HG02763 (cell line): Measurements from ENCODE around the gene ASB9.
A peak's percentile ranks its signal among the peaks of the same experiment; 100 is the strongest.
"Not testable (repeated sequence)": the region's sequence is repeated elsewhere in the genome, so short reads cannot be mapped to it uniquely, and the experiment has no call there.

Source experiments
- ATAC-seq: cut with Tn5 transposase; IDR thresholded peaks from one replicate; pipeline ENCODE4 v1.9.1; 2021; ENCODE audit warnings: mild to moderate bottlenecking, moderate library complexity; ENCODE audit not compliant: unreplicated experiment

ASB9 gene

DNA sequence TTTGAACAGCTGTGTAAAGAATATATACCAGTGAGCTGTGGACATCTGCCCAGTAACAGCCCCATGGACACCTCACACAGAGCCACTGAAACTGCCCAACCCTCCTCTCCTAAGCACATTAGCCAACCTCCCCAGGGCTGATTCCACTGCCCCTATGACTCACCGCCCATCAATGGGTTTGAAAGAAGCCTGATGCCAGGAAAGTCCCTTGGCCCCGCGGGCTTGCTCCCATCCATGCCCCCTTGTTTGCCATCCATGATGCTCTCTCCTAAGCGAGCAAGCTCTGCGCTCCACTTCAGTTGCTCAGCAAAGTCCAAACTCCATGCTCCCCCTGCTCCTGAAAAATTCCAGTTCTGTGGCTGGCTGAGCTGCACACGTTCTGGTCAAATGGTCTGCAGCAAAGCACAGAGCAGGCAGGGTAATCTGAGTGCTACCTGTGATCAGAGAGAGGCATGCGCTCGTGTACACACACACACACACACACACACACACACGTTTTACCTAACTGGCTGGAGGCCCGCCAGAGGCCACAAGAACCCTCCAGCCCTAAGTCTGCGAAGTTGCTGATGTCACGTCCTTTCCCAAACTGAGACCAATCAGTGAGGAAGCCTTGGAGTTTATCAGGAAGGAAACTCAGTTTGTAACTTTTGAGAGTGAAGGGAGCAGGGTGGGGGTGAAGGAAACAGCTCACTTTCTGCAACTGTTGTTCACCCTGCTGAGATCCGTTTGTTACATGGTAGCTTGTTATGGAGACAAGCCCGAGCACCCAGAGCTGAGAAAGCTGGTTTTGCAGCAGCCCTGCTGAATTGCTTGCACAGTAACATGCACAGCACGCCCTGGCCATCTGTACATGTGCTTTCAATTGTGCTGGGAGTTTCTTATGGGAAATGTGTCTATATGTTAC is at the start of gene ASB9:
Gene ASB9 (minus strand): TSS at position 466 of the 904 bp plus-strand sequence. CDS start 209 bp downstream, at position 257.
- ATAC-seq: peak; percentile 53

DNA sequence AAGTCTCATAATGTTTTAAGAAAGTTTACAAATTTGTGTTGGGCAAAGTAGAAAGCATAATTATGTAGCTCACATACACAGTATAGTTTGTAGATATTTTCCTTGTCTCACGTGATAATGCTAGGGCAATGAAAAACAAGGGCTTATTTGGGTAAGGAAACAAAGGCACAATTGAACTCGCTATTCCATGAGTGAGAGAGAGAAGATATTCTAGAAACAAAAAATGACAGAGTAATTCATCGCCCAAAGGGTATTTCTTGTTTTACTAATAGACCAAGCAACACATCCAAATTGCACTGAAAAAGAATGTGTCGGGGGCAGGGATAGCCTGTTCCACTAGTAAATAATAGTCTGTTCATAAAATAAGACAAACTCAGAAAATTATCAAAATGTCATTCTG is 49.2 kb upstream of the ASB9 start:
- ATAC-seq: no peak

- no peak for ATAC-seq
Observed at GRCh38 chrX:15315509-15315908, 45.6 kb upstream of the ASB9 start, which contains the start of gene ASB11. Gene ASB11 (minus strand): TSS chrX:15315640. CDS start chrX:15315605, 35 bp downstream.

- no peak for ATAC-seq
Observed at GRCh38 chrX:15314472-15314871, 44.6 kb upstream of the ASB9 start.

DNA sequence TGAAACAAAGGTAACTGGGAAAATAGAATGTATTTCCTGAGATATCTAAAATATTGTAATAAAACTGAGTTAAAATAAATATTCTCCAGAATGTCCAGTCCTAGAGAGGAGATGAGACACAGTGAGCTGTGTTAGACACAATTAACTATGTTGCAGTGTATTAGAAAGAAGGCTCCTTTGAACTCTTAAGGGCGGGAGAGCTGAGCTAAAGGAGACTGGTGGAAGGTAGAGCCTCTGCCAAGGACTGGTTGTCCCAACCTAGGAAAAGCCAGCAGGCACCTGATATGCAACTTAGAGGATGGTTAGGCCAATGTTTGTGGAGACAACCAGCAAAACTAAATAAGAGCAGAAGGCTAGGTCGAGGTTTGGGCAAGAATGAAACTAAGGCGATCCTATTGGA is 41.2 kb upstream of the ASB9 start:
- no peak for ATAC-seq

- no peak for ATAC-seq
Observed at GRCh38 chrX:15310117-15310516, 40.2 kb upstream of the ASB9 start.

DNA sequence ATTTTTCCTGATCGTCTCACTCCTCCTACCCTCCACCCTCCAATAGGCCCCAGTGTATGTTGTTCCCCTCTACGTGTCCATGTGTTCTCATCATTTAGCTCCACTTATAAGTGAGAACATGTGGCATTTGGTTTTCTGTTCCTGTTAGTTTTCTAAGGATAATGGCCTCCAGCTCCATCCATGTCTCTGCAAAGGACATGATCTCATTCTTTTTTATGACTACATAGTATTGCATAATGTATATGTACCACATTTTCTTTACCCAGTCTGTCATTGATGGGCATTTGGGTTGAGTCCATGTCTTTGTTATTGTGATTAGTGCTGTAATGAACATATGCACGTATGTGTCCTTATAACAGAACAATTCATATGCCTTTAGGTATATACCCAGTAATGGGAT is 36.0 kb upstream of the ASB9 start:
- not testable (repeated sequence) for ATAC-seq

GRCh38 chrX:15301924-15302323 is 32.0 kb upstream of the ASB9 start:
- ATAC-seq: no peak

DNA sequence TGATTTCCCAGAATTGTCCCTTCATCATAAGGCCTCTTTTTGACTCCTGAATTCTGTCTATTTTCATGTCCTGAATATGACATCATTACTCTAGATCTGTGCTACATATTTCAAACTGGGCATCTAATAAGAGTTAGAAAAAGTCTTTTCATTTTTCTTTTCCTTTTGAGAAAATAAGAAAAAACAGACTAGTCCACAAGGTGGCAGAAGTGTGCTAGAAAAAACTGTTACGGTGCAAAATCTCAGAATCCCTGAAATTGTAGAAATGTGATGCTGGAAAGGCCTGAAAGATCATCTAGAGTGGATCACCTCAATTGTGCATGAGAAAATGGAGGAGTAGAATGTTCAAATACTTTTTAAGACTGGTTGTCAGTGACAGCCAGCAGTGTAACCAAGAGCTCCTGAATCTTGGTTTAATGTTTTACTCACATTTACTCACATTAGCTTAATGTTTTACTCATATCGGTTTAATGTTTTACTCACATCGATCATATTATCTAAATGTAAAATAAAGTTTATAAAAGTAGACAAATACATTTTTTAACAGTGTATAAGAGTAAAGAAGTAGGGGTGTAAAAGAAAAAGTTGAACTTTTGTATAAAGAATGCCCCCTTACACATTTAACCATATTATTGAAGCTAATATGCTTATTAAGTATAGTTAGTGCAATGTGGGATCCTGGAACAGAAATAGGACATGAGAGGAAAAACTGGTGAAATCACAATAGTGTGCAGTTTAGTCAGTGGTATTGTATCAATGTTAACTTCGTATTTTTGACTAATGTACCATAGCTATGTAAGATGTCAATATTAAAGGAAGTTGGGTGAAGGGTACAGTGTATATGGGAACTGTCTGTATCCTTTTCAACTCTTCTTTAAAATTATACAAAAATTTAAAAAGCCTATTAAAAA is 30.3 kb upstream of the ASB9 start:
- no peak for ATAC-seq

- no peak for ATAC-seq
Observed at GRCh38 chrX:15298780-15299179, 28.9 kb upstream of the ASB9 start.

GRCh38 chrX:15298201-15298600 is 28.3 kb upstream of the ASB9 start:
- no peak for ATAC-seq

- no peak for ATAC-seq
Observed at GRCh38 chrX:15293451-15293850, 23.6 kb upstream of the ASB9 start.

- ATAC-seq: no peak
Observed at GRCh38 chrX:15292861-15293260, 23.0 kb upstream of the ASB9 start.

DNA sequence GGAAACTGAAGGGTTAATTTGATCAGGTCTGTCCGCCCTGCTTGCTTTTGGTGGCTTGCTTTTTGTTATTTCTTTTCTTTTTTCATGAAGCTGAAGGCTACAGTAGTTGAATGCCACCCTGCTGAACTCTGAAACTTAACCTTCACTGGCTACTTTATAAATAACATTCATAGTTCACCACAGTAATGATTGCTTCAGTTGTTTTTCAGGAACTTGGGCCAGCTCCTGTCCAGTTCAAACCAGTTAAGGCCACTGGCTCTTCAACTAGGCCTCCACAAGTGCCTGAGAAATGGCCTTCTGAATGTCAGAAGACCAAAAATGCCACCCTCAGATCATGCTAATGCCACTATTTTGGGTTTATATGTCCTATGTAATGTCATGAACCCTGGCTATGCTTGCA is 7.7 kb upstream of the ASB9 start:
- no peak for ATAC-seq

- no peak for ATAC-seq
Observed at GRCh38 chrX:15274946-15275345, 5.1 kb upstream of the ASB9 start.

DNA sequence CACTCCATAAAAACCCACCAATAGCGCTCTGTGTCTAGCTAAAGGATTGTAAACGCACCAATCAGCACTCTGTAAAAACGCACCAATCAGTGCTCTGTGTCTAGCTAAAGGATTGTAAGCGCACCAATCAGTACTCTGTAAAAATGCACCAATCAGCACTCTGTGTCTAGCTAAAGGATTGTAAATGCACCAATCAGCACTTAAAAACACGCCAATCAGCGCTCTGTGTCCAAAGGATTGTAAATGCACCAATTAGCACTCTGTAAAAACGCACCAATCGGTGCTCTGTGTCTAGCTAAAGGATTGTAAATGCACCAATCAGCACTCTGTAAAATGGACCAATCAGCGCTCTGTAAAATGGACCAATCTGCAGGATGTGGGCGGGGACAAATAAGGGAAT is 3.4 kb upstream of the ASB9 start:
- not testable (repeated sequence) for ATAC-seq

- no peak for ATAC-seq
Observed at GRCh38 chrX:15271757-15272156, 1.9 kb upstream of the ASB9 start.

- no peak for ATAC-seq
Observed at GRCh38 chrX:15269120-15269519, 763 bp downstream of the ASB9 start.

DNA sequence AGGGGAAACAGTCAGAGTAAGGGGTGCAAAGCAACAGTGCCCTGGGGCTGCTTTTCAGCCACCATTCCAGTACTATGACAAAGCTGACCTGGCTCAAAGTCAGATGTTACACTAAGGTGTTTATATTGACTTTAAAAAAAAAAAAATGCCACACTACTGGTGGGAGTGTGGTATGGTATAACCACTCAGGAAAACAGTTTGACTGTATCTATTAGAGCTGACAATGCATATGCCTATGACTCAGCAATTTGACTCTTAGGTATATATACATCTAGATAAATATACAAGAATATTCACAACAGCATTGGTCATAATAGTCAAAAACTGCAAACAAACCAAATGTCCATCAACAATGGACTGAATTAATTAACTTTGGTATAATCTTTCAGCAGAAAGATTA is 15.0 kb downstream of the ASB9 start:
- ATAC-seq: no peak

- no peak for ATAC-seq
Observed at GRCh38 chrX:15245896-15246295, 24.0 kb downstream of the ASB9 start.

- ATAC-seq: no peak
Observed at GRCh38 chrX:15244421-15244820, 25.5 kb downstream of the ASB9 start.
